Measurements from ENCODE around the gene ELMO2. TPM values are rescaled to one million over a fixed set of nuclear protein-coding genes. Genes with fewer than 3 reads are reported as not detected.

Gene ELMO2
- total and polyA plus RNA-seq, 5 donors: 20.7 to 40.2 (median 31.6) TPM

- intact Hi-C loops (cut with DNase I): no loop called here
- Histone ChIP-seq H3K4me3 (ENCODE audit: low read length) (peak overlapping the region; percentile 65), H3K4me1 (ENCODE audit: control insufficient read depth, insufficient read depth, low read length) (peaks cover under 1% of the 10 kb centered on the region), H3K27ac (ENCODE audit: low read length) (peak overlapping the region; percentile 71), H3K9me3 (ENCODE audit: control insufficient read depth, low read length) (no peaks in the 10 kb centered on the region), H3K27me3 (ENCODE audit: control insufficient read depth, insufficient read depth) (no peaks in the 10 kb centered on the region)
- WGBS: 14% methylated on average over 26 of the region's 26 CpGs
- DNase-seq (peak; percentile 57 to 88 (median 85)), ATAC-seq (peak; percentile 49 to 50)
Observed at GRCh38 chr20:46406986-46407670, 713 bp upstream of the ELMO2 start.

- Histone ChIP-seq H3K27ac (ENCODE audit: low read length) (peak overlapping the region; percentile 46), H3K9me3 (ENCODE audit: control insufficient read depth, low read length) (no peaks in the 10 kb centered on the region), H3K27me3 (ENCODE audit: control insufficient read depth, insufficient read depth) (no peaks in the 10 kb centered on the region), H3K4me3 (ENCODE audit: low read length) (no peak overlapping the region), H3K4me1 (ENCODE audit: control insufficient read depth, insufficient read depth, low read length) (peaks cover 18% of the 10 kb centered on the region)
- WGBS: 38% methylated on average over 2 of the region's 2 CpGs
- ATAC-seq (no peak), DNase-seq (no peak)
- intact Hi-C loops (cut with DNase I): loop anchor here in 1 of 4 donors (5.0 kb wide), 1 partner anchor 40 kb away; no protein-coding TSS in a partner anchor
Observed at GRCh38 chr20:46402331-46402811, 4.0 kb downstream of the ELMO2 start.

- intact Hi-C loops (cut with DNase I): loop anchor here in 1 of 4 donors (5.0 kb wide), 1 partner anchor 39 kb away; no protein-coding TSS in a partner anchor
- ATAC-seq (no peak), DNase-seq (no peak)
- Histone ChIP-seq H3K4me3 (ENCODE audit: low read length) (no peak overlapping the region), H3K9me3 (ENCODE audit: control insufficient read depth, low read length) (no peaks in the 10 kb centered on the region), H3K27me3 (ENCODE audit: control insufficient read depth, insufficient read depth) (no peaks in the 10 kb centered on the region), H3K4me1 (ENCODE audit: control insufficient read depth, insufficient read depth, low read length) (peaks cover 18% of the 10 kb centered on the region), H3K27ac (ENCODE audit: low read length) (peak overlapping the region; percentile 43)
- 70% methylated on average over 2 of the region's 2 CpGs for WGBS
Observed at GRCh38 chr20:46401478-46401860, 4.9 kb downstream of the ELMO2 start.

- DNase-seq: no peak
- no peak overlapping the region for H3K4me3 ChIP-seq (ENCODE audit: low read length)
- peaks cover 18% of the 10 kb centered on the region for H3K4me1 ChIP-seq (ENCODE audit: control insufficient read depth, insufficient read depth, low read length)
Observed at GRCh38 chr20:46400828-46401477, 5.5 kb downstream of the ELMO2 start.

GRCh38 chr20:46400253-46400652 lies 6.2 kb downstream of the ELMO2 start:
- Histone ChIP-seq H3K9me3 (ENCODE audit: control insufficient read depth, low read length) (no peaks in the 10 kb centered on the region), H3K4me3 (ENCODE audit: low read length) (no peak overlapping the region), H3K27me3 (ENCODE audit: control insufficient read depth, insufficient read depth) (no peaks in the 10 kb centered on the region), H3K4me1 (ENCODE audit: control insufficient read depth, insufficient read depth, low read length) (peaks cover 20% of the 10 kb centered on the region), H3K27ac (ENCODE audit: low read length) (peak overlapping the region; percentile 53)
- ATAC-seq: peak; percentile 89
- peak in 2 of 3 donors; percentile 26 to 50 for DNase-seq
- WGBS: 5% methylated on average over 4 of the region's 4 CpGs
- intact Hi-C loops (cut with DNase I): loop anchor here in 1 of 4 donors (5.0 kb wide), 1 partner anchor 38 kb away; no protein-coding TSS in a partner anchor

More at GRCh38 chr20:46400828-46401477, 5.5 kb downstream of the ELMO2 start:
- H3K27me3 ChIP-seq (ENCODE audit: control insufficient read depth, insufficient read depth): no peaks in the 10 kb centered on the region
- peak overlapping the region; percentile 53 for H3K27ac ChIP-seq (ENCODE audit: low read length)
- no peaks in the 10 kb centered on the region for H3K9me3 ChIP-seq (ENCODE audit: control insufficient read depth, low read length)
- ATAC-seq: no peak
- intact Hi-C loops (cut with DNase I): loop anchor here in 1 of 4 donors (5.0 kb wide), 1 partner anchor 39 kb away; no protein-coding TSS in a partner anchor
- WGBS: 15% methylated on average over 6 of the region's 6 CpGs

- H3K27ac ChIP-seq (ENCODE audit: low read length): peak overlapping the region; percentile 51
- 57% methylated on average over 3 of the region's 3 CpGs for WGBS
- DNase-seq (no peak), ATAC-seq (no peak)
- peaks cover 24% of the 10 kb centered on the region for H3K4me1 ChIP-seq (ENCODE audit: control insufficient read depth, insufficient read depth, low read length)
- intact Hi-C loops (cut with DNase I): no loop called here
- H3K27me3 ChIP-seq (ENCODE audit: control insufficient read depth, insufficient read depth): no peaks in the 10 kb centered on the region
- no peak overlapping the region for H3K4me3 ChIP-seq (ENCODE audit: low read length)
- no peaks in the 10 kb centered on the region for H3K9me3 ChIP-seq (ENCODE audit: control insufficient read depth, low read length)
Observed at GRCh38 chr20:46399401-46399800, 7.0 kb downstream of the ELMO2 start.

- no peak for ATAC-seq
- 83% methylated on average over 3 of the region's 3 CpGs for WGBS
Observed at GRCh38 chr20:46398963-46399362, 7.5 kb downstream of the ELMO2 start.

GRCh38 chr20:46396052-46396740 lies 10.2 kb downstream of the ELMO2 start:
- ATAC-seq: no peak
- Histone ChIP-seq H3K27me3 (ENCODE audit: control insufficient read depth, insufficient read depth) (no peaks in the 10 kb centered on the region), H3K27ac (ENCODE audit: low read length) (no peak overlapping the region), H3K9me3 (ENCODE audit: control insufficient read depth, low read length) (no peaks in the 10 kb centered on the region), H3K4me1 (ENCODE audit: control insufficient read depth, insufficient read depth, low read length) (peaks cover 16% of the 10 kb centered on the region), H3K4me3 (ENCODE audit: low read length) (no peak overlapping the region)
- no peak for DNase-seq
- 57% methylated on average over 7 of the region's 7 CpGs for WGBS
- intact Hi-C loops (cut with DNase I): no loop called here

More at GRCh38 chr20:46398963-46399362, 7.5 kb downstream of the ELMO2 start:
- H3K27ac ChIP-seq (ENCODE audit: low read length): peak overlapping the region; percentile 51
- H3K4me1 ChIP-seq (ENCODE audit: control insufficient read depth, insufficient read depth, low read length): peaks cover 24% of the 10 kb centered on the region
- no peaks in the 10 kb centered on the region for H3K9me3 ChIP-seq (ENCODE audit: control insufficient read depth, low read length)
- H3K4me3 ChIP-seq (ENCODE audit: low read length): no peak overlapping the region
- no peaks in the 10 kb centered on the region for H3K27me3 ChIP-seq (ENCODE audit: control insufficient read depth, insufficient read depth)
- DNase-seq: no peak
- intact Hi-C loops (cut with DNase I): no loop called here

GRCh38 chr20:46394872-46395760 lies 11.3 kb downstream of the ELMO2 start:
- Histone ChIP-seq H3K4me1 (ENCODE audit: control insufficient read depth, insufficient read depth, low read length) (peaks cover 14% of the 10 kb centered on the region), H3K4me3 (ENCODE audit: low read length) (no peak overlapping the region), H3K27ac (ENCODE audit: low read length) (no peak overlapping the region), H3K27me3 (ENCODE audit: control insufficient read depth, insufficient read depth) (no peaks in the 10 kb centered on the region), H3K9me3 (ENCODE audit: control insufficient read depth, low read length) (no peaks in the 10 kb centered on the region)
- intact Hi-C loops (cut with DNase I): no loop called here
- WGBS: 51% methylated on average over 11 of the region's 11 CpGs
- DNase-seq: no peak
- ATAC-seq: peak in 1 of 2 donors; percentile 32

- ATAC-seq: peak in 1 of 2 donors; percentile 16
Observed at GRCh38 chr20:46393967-46394366, 12.4 kb downstream of the ELMO2 start.

More at GRCh38 chr20:46393967-46394366, 12.4 kb downstream of the ELMO2 start:
- WGBS: 73% methylated on average over 6 of the region's 6 CpGs
- no peak for DNase-seq
- H3K27ac ChIP-seq (ENCODE audit: low read length): no peak overlapping the region
- no peaks in the 10 kb centered on the region for H3K27me3 ChIP-seq (ENCODE audit: control insufficient read depth, insufficient read depth)
- no peak overlapping the region for H3K4me3 ChIP-seq (ENCODE audit: low read length)
- H3K9me3 ChIP-seq (ENCODE audit: control insufficient read depth, low read length): no peaks in the 10 kb centered on the region
- peaks cover 7% of the 10 kb centered on the region for H3K4me1 ChIP-seq (ENCODE audit: control insufficient read depth, insufficient read depth, low read length)
- intact Hi-C loops (cut with DNase I): no loop called here
